Right ventricle myocardium inferior (tissue), 1 donor: ENCODE measurements around the gene PREB. TPM values are rescaled to one million over a fixed set of nuclear protein-coding genes. Genes with fewer than 3 reads are reported as not detected.
A peak's percentile ranks its signal among the peaks of the same experiment; 100 is the strongest.

Source experiments
- ATAC-seq: fragments of 200-7000 bp; cut with Tn5 transposase; one replicate; pipeline ENCODE4 v1.9.1; 2020; ENCODE audit warnings: mild to moderate bottlenecking, moderate library complexity
- DNase-seq: peaks from one replicate; pipeline ENCODE4 v3.0.0; 2021; ENCODE audit errors: missing footprints
- intact Hi-C: fragments of 100-400 bp; cut with DNase I; formaldehyde crosslinking; loops from one replicate; pipeline ENCODE4 v1.11.0; 2022
- total RNA-seq: library from RNA; stranded (reverse); fragmentation: NEBNext Ultra II Directional; extraction: Animal tissue kit (Norgen Biotek cat#: 25700); gene quantifications from one replicate; pipeline ENCODE4 v1.2.1, GENCODE V29; 2021
- donor health status: DM: no; HTN: yes; CAD: no; lungs with severe emphysema.

PREB gene
- total RNA-seq, 1 donor from 2014 or later: 54.5 TPM

GRCh38 chr2:27086724-27087593, 47.5 kb downstream of the PREB start, which contains the start of gene KHK:
Gene KHK, plus strand, starts transcription at chr2:27086772. Its CDS starts 488 bp downstream, at chr2:27087260.
- no peak for DNase-seq
- ATAC-seq: no peak
- intact Hi-C loops: loop anchor here (1.0 to 5.0 kb wide), 3 partner anchors 36 to 126 kb away; partner anchors contain the start of genes AGBL5 and TMEM214

- peak; percentile 93 for ATAC-seq
- DNase-seq: peak; percentile 98
- intact Hi-C loops: loop anchor here (1.0 to 5.0 kb wide), 3 partner anchors 35 to 125 kb away; partner anchors contain the start of genes AGBL5 and TMEM214
Observed at GRCh38 chr2:27086090-27086723, 48.2 kb downstream of the PREB start.

GRCh38 chr2:27085673-27086089, 48.8 kb downstream of the PREB start:
- peak; percentile 62 for ATAC-seq
- intact Hi-C loops: loop anchor here (1.0 to 5.0 kb wide), 3 partner anchors 34 to 125 kb away; partner anchors contain the start of genes AGBL5 and TMEM214
- DNase-seq: peak; percentile 92

GRCh38 chr2:27085062-27085672, 49.3 kb downstream of the PREB start:
- ATAC-seq (no peak), DNase-seq (no peak)
- intact Hi-C loops: loop anchor here (5.0 kb wide), 1 partner anchor 53 kb away; the partner anchor contains the start of gene TMEM214

- ATAC-seq (no peak), DNase-seq (no peak)
- intact Hi-C loops: loop anchor here (5.0 kb wide), 1 partner anchor 52 kb away; the partner anchor contains the start of gene TMEM214
Observed at GRCh38 chr2:27084297-27085061, 50.0 kb downstream of the PREB start.

GRCh38 chr2:27083410-27084296, 50.8 kb downstream of the PREB start:
- no peak for ATAC-seq
- no peak for DNase-seq
- intact Hi-C loops: no loop called here

GRCh38 chr2:27082773-27083409, 51.5 kb downstream of the PREB start:
- intact Hi-C loops: no loop called here
- DNase-seq (no peak), ATAC-seq (no peak)

- DNase-seq (no peak), ATAC-seq (no peak)
- intact Hi-C loops: no loop called here
Observed at GRCh38 chr2:27081984-27082772, 52.3 kb downstream of the PREB start.

Other genes with a start within 250 kb of the PREB start
- 58.9 TPM for gene MAPRE3, start 164.0 kb downstream of the PREB start, total RNA-seq
- gene TMEM214, start 101.7 kb downstream of the PREB start, total RNA-seq: 32.7 TPM
- gene AGBL5, start 83.0 kb downstream of the PREB start, total RNA-seq: 9.9 TPM
- gene OST4, start 63.0 kb downstream of the PREB start, total RNA-seq: 411 TPM
- gene EMILIN1, start 56.0 kb downstream of the PREB start, total RNA-seq: 25.8 TPM
- gene KHK, start 47.9 kb downstream of the PREB start, total RNA-seq: 4.5 TPM
- 0.84 TPM for gene CGREF1, start 15.5 kb downstream of the PREB start, total RNA-seq
- gene ABHD1, start 10.8 kb downstream of the PREB start, total RNA-seq: 2.4 TPM
- not detected for gene PRR30, start 4.8 kb upstream of the PREB start, total RNA-seq
- 0.16 TPM for gene TCF23, start 14.4 kb upstream of the PREB start, total RNA-seq
- gene ATRAID, start 77.4 kb upstream of the PREB start, total RNA-seq: 115 TPM
- 12.3 TPM for gene SLC5A6, start 77.6 kb upstream of the PREB start, total RNA-seq
- 9.4 TPM for gene CAD, start 82.7 kb upstream of the PREB start, total RNA-seq
- 10.1 TPM for gene SLC30A3, start 128.4 kb upstream of the PREB start, total RNA-seq
- 1.9 TPM for gene DNAJC5G, start 140.8 kb upstream of the PREB start, total RNA-seq
- 282 TPM for gene TRIM54, start 147.8 kb upstream of the PREB start, total RNA-seq
- 0.84 TPM for gene UCN, start 173.8 kb upstream of the PREB start, total RNA-seq
- gene MPV17, start 188.5 kb upstream of the PREB start, total RNA-seq: 48.0 TPM
- 17.3 TPM for gene GTF3C2, start 222.1 kb upstream of the PREB start, total RNA-seq
- 40.3 TPM for gene EIF2B4, start 235.7 kb upstream of the PREB start, total RNA-seq
- 57.6 TPM for gene SNX17, start 236.0 kb upstream of the PREB start, total RNA-seq
- gene ZNF513, start 246.1 kb upstream of the PREB start, total RNA-seq: 6.8 TPM